Activated naive CD4-positive, alpha-beta T cell treated with anti-CD3 and anti-CD28 coated beads, Interleukin-2, amount 10 ng/mL, durations not matched to agents 7 days and 5 days (primary cell): Measurements from ENCODE around the gene RPL31.

Experiments used
- CTCF ChIA-PET: fragments of 350-600 bp; sonication (Branson Sonifier 250); formaldehyde crosslinking; loops from one replicate; lab custom pipeline; 2021; ENCODE audit warnings: antibody characterized with exemption; lab: Charles Lee
- DNase-seq: peaks from one replicate; pipeline ENCODE4 v3.0.0-alpha.2; 2020
- H3K27ac Mint-ChIP-seq: one replicate; pipeline ENCODE4 v1.8.0; 2021; ENCODE audit warnings: mild to moderate bottlenecking, moderate library complexity, mixed read lengths
- H3K27me3 Mint-ChIP-seq: one replicate; pipeline ENCODE4 v1.8.0; 2021; ENCODE audit warnings: mild to moderate bottlenecking, mixed read lengths
- H3K36me3 Mint-ChIP-seq: one replicate; pipeline ENCODE4 v1.8.0; 2021; ENCODE audit warnings: mixed read lengths
- H3K4me1 Mint-ChIP-seq: one replicate; pipeline ENCODE4 v1.8.0; 2021; ENCODE audit warnings: mixed read lengths
- H3K4me3 Mint-ChIP-seq: one replicate; pipeline ENCODE4 v1.8.0; 2021; ENCODE audit warnings: mild to moderate bottlenecking, moderate library complexity, mixed read lengths
- H3K9me3 Mint-ChIP-seq: one replicate; pipeline ENCODE4 v1.8.0; 2021; ENCODE audit warnings: mixed read lengths

The RPL31 gene

DNA sequence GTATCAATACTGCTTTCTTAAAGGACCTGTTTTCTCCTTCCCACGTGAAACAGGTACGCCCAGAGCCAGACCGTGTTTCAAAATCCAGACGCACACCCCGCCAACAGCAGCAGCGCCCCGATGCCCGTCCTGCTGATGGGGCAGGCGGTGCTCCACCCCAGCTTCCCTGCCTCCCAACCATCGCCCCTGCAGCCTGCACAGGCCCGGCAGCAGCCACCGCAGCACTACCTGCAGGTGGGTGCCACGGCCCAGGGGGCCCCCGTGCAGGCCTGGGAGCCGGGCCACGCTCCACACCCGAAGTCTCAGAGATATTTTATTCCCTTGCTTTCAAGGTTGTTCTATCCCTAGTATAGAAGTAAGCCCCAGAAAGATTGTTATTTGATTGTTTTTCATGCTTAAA, 8.8 kb upstream of the RPL31 start:
- no peak for DNase-seq
- H3K36me3 Mint-ChIP-seq, result no peaks in the 10 kb centered on the region
- H3K4me1 Mint-ChIP-seq, result peaks cover 5% of the 10 kb centered on the region
- CTCF ChIA-PET, result no interaction called here
- H3K4me3 Mint-ChIP-seq, result no peak overlapping the region
- H3K27me3 Mint-ChIP-seq, result peaks cover 4% of the 10 kb centered on the region
- no peaks in the 10 kb centered on the region for H3K9me3 Mint-ChIP-seq
- H3K27ac Mint-ChIP-seq, result no peak overlapping the region

DNA sequence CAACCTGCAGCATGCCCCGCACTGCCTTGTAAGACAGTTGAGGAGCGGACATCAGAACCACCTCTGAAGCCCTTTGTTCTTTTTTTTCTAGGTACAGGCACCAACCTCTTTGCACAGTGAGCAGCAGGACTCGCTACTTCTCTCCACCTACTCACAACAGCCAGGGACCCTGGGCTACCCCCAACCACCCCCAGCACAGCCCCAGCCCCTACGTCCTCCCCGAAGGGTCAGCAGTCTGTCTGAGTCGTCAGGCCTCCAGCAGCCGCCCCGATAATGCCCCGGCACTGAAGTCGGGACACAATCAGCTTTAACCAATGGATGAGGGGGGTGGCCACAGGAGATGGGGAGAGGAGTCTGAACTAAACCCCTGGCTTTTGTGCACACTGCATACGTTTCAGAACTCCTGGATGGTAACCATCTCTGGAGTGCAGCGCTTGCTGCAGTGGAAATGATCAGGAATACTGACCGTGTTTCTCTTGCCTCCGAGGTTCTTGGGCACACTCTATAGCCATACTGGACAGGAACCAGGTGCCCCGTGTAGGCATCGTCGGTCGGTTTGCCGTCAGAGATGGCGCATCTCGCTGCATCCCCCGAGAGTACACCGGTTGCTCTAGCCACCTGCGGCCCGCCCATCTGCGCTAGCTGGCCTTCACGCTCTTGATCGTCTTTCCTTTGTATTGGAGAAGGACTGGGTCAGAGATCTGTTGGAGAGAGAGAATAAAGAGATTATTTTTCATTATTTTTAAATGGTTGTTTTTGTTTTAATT, 6.6 kb upstream of the RPL31 start:
- H3K27ac Mint-ChIP-seq, result no peak overlapping the region
- CTCF ChIA-PET, result no interaction called here
- peaks cover 5% of the 10 kb centered on the region for H3K4me1 Mint-ChIP-seq
- H3K4me3 Mint-ChIP-seq, result no peak overlapping the region
- no peaks in the 10 kb centered on the region for H3K9me3 Mint-ChIP-seq
- H3K27me3 Mint-ChIP-seq, result peaks cover 13% of the 10 kb centered on the region
- H3K36me3 Mint-ChIP-seq, result no peaks in the 10 kb centered on the region
- no peak for DNase-seq

DNA sequence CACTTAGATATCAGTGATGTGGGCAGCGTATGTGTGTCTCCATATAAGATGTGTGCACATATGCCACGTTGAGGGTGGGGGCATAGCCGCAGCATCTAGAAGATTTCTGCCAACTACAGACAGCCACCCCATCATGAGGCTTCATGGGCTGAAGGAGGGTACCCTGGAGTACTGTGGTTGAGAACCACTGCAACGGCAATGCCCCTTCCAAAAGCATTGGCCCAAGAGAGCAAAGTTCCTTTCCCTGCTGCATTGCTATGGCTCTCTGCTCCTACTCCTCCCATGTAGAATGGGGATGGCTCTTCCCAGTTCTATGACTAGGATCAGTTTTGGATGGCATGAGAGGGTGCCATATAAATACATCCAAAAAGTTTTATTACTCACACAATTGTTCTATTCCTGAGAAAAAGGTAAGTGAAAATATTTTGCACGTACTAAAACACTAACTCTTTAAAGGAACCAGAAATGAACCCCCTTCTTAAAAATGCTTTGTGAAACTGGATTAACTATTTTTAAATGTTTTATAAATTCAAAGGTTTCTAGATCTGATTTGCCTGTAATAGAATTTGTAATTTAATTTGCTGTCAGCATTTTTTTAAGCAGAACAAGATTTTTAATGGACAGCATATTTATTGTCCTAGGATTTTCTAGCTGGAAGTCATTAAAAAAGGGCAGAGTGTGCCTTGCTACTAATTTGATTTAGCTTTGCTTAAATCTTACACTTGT, 4.4 kb upstream of the RPL31 start:
- Mint-ChIP-seq H3K27me3 (peaks cover 15% of the 10 kb centered on the region), H3K4me3 (no peak overlapping the region), H3K4me1 (peaks cover 11% of the 10 kb centered on the region), H3K27ac (no peak overlapping the region), H3K9me3 (peaks cover 4% of the 10 kb centered on the region), H3K36me3 (peaks cover 10% of the 10 kb centered on the region)
- no peak for DNase-seq
- CTCF ChIA-PET, result no interaction called here

DNA sequence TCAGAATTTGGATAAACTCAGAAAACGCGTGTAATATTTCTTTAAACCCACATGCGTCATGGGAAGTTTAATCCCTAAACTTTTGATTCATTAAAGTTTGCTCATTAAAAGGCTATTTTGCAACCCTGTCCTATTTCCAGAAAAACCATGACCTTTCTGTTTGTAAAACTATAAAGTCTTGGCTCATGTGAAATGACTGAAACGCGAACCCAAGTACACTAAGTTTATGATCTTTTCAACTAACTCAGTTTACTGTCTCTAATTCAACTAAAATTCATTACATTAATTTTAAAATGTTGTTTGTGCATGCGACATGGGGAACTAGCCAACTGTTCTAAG, 3.9 kb upstream of the RPL31 start:
- CTCF ChIA-PET, result no interaction called here
- peaks cover 4% of the 10 kb centered on the region for H3K9me3 Mint-ChIP-seq
- DNase-seq, result no peak

DNA sequence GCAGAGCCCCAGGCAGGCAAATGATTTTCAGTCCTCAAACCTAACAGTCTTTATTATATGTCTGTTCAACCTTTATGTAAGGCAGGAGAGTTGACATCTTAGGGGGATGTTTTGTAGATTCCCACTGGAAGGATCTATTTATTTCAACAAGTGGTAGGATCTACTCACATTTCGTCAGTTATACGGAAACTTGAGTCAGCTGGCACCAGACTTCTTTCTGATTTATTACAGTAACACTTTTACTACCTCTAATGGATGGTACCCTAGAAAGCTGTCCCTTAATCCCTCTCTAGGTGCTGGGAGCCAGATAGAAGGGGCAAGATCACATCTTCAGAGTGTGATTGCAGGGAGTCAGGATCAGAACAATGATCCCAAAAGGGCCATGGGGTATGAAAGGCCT, 2.1 kb upstream of the RPL31 start:
- CTCF ChIA-PET, result interaction anchor here (0.8 kb wide), 1 partner anchor 451 kb away, joined by 3 read pairs; no protein-coding TSS in a partner anchor
- no peak overlapping the region for H3K4me3 Mint-ChIP-seq

More for the DNA sequence above, 3.9 kb upstream of the RPL31 start:
- Mint-ChIP-seq H3K4me1 (peaks cover 16% of the 10 kb centered on the region), H3K4me3 (no peak overlapping the region), H3K27me3 (peaks cover 15% of the 10 kb centered on the region), H3K36me3 (peaks cover 16% of the 10 kb centered on the region), H3K27ac (no peak overlapping the region)

DNA sequence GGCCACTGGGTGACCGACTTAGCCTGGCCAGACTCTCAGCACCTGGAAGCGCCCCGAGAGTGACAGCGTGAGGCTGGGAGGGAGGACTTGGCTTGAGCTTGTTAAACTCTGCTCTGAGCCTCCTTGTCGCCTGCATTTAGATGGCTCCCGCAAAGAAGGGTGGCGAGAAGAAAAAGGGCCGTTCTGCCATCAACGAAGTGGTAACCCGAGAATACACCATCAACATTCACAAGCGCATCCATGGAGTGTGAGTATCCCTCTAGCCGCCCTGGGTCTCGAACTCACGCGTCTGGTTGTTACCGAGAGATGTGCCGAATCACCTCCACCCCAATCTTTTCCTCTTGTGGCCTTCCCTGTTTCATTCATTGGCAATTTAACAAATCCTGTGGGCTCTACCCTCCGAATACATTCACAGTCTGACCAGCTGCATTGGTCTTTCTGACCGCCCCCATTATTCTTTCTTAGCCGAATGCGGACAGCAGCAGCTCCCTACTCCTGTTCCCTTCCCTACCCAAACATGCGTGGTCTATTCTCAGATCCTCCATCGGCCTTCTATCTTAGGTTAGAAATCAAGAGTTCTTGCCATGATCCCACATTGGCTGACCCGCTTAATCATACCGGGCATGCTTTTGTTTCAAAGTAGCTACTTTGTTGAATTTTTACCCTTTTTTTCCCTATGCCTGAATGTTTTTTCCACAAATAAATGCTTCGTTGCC, 631 bp downstream of the RPL31 start:
- H3K36me3 Mint-ChIP-seq, result peaks cover 57% of the 10 kb centered on the region
- H3K27me3 Mint-ChIP-seq, result peaks cover 15% of the 10 kb centered on the region
- H3K4me1 Mint-ChIP-seq, result peaks cover 51% of the 10 kb centered on the region
- CTCF ChIA-PET, result interaction anchor here (0.5 to 2.0 kb wide), 6 partner anchors 10 to 408 kb away, joined by 3 to 13 read pairs (median 3); no protein-coding TSS in a partner anchor
- DNase-seq, result no peak
- peak overlapping the region; percentile 92 for H3K27ac Mint-ChIP-seq
- H3K4me3 Mint-ChIP-seq, result peak overlapping the region; percentile 96
- H3K9me3 Mint-ChIP-seq, result peaks cover 4% of the 10 kb centered on the region

More for the DNA sequence above, 2.1 kb upstream of the RPL31 start:
- Mint-ChIP-seq H3K4me1 (peaks cover 34% of the 10 kb centered on the region), H3K36me3 (peaks cover 34% of the 10 kb centered on the region), H3K9me3 (peaks cover 4% of the 10 kb centered on the region), H3K27me3 (peaks cover 15% of the 10 kb centered on the region), H3K27ac (no peak overlapping the region)
- DNase-seq, result no peak

DNA sequence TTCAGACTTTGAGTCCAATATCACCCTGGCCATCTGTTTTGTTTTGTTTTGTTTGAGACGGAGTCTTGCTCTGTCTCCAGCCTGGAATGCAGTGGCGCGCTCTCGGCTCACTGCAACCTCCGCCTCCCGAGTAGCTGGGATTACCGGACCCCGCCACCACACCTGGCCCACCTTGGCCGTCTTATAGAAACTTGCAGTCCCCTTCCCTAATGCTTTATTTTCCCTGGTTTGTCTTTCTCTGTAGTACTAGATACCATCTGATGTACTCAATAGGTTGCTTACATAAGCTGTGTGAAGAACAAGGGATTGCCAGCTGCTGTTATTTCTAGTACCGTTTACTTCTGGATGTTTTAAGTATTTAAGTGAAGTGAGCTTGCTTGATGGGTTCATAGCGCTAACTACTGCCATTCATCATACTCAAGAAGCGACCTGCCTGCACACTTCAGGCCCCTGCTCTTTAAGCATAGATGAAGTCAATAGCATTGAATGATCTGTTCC, 1.2 kb downstream of the RPL31 start:
- peaks cover 55% of the 10 kb centered on the region for H3K4me1 Mint-ChIP-seq
- H3K27me3 Mint-ChIP-seq, result peaks cover 15% of the 10 kb centered on the region
- peaks cover 4% of the 10 kb centered on the region for H3K9me3 Mint-ChIP-seq
- H3K27ac Mint-ChIP-seq, result peak overlapping the region; percentile 92
- CTCF ChIA-PET, result interaction anchor here (0.5 to 2.0 kb wide), 4 partner anchors 9 to 202 kb away, joined by 3 to 13 read pairs (median 4); no protein-coding TSS in a partner anchor
- DNase-seq, result no peak
- peaks cover 63% of the 10 kb centered on the region for H3K36me3 Mint-ChIP-seq
- peak overlapping the region; percentile 96 for H3K4me3 Mint-ChIP-seq

DNA sequence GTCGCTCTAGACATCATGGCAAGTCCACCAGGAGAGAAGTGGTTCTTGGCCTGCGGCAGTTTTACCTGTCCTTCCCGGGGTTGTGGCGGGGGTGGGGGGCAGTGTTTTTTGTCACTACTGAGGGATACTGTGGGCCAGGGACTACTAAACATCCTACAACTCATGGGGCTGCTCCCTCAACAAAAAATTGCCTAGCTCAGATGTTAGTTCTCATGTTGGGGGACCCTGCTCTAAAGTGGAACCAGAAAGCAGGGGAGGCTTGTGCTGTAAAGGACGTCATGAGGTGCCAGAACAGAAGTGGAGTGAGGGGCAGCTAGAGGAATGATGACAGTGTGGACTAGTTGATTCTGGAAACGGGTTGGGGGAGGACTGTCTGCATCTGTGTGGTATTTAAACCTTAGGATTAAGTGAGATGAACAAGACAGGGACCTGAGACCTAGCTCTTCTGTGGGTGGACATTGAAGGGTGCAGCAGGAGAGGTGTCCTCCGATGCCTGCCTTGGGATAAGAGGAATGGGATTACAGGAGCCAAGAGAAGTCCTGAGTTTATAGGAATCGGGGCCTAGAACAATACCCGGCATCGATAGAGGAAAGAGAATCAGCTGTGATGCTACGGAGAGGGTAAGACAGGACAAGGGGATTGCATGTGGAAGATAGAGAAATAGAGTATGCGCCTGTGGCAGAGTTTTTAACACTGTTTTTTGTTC, 2.7 kb downstream of the RPL31 start:
- no peak overlapping the region for H3K27ac Mint-ChIP-seq
- peaks cover 4% of the 10 kb centered on the region for H3K9me3 Mint-ChIP-seq

DNA sequence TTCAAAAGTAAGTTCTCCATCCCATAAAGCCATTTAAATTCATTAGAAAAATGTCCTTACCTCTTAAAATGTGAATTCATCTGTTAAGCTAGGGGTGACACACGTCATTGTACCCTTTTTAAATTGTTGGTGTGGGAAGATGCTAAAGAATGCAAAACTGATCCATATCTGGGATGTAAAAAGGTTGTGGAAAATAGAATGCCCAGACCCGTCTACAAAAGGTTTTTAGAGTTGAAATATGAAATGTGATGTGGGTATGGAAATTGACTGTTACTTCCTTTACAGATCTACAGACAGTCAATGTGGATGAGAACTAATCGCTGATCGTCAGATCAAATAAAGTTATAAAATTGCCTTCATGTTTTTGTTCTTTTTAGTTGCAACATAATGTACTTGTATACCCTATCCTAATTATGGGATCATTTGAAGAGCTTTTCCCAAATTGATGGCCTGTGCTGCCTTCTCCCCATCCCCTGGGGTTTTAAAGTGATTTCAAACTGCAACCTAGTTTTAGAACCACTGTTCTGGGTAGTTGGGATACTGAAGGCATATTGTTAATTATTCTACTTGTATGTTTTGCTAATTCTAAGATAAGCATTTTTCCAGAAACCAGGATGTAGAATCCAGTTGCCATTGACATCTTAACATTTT, 4.1 kb downstream of the RPL31 start:
- H3K4me3 Mint-ChIP-seq, result no peak overlapping the region
- peaks cover 4% of the 10 kb centered on the region for H3K9me3 Mint-ChIP-seq
- peaks cover 81% of the 10 kb centered on the region for H3K36me3 Mint-ChIP-seq
- H3K4me1 Mint-ChIP-seq, result peaks cover 54% of the 10 kb centered on the region
- CTCF ChIA-PET, result no interaction called here
- peaks cover 6% of the 10 kb centered on the region for H3K27me3 Mint-ChIP-seq
- DNase-seq, result no peak
- no peak overlapping the region for H3K27ac Mint-ChIP-seq

More for the DNA sequence above, 2.7 kb downstream of the RPL31 start:
- peaks cover 10% of the 10 kb centered on the region for H3K27me3 Mint-ChIP-seq
- DNase-seq, result no peak
- CTCF ChIA-PET, result interaction anchor here (0.9 to 2.0 kb wide), 4 partner anchors 8 to 201 kb away, joined by 3 to 13 read pairs (median 4); no protein-coding TSS in a partner anchor
- H3K4me3 Mint-ChIP-seq, result peak overlapping the region; percentile 96
- H3K4me1 Mint-ChIP-seq, result peaks cover 55% of the 10 kb centered on the region
- H3K36me3 Mint-ChIP-seq, result peaks cover 70% of the 10 kb centered on the region

DNA sequence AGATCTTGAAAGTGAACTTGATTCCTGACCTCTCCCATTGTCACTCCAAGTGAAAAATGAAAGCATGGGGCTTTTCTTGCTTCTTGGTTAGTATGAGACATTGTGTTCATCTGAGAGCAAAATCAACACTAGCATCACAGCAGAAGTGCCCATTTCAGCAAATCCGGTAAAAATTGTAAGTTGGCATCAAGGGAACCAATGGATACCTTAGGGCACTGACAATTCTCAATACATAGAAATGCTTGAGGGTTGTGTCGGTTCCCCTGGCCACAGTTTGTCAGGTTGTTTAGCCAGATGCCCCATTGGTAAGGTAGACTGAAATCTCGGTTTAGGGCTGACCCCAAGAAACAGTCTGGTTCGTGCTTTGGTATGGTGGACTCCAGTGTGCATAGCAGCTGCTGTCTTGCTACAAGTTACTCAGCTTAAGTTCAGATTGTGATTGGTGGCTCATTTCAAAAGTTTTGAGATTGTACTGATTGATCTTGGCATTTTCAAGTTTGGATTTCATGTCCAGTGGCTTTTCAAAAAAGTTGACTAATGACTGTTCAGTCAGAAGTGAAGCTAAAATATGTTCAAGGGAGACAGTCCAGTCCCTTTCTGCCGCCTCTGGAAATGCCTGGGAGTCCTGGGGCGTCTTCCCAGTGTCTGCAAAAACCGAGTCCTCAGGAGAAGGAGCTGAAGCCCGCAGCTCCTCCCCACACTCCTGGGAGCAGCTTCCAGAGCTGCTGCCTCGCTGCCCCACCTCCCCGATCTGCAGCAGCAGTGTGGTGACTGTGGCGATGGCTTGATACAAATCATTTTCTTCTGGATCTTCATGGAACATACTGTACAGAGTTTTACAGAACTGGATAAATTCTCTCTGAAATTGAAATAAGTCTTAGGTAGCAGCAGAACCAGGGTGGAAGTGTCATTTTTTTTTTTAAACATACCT, 5.6 kb downstream of the RPL31 start:
- Mint-ChIP-seq H3K4me3 (no peak overlapping the region), H3K9me3 (no peaks in the 10 kb centered on the region), H3K27me3 (no peaks in the 10 kb centered on the region), H3K27ac (no peak overlapping the region), H3K36me3 (peaks cover 73% of the 10 kb centered on the region), H3K4me1 (peaks cover 44% of the 10 kb centered on the region)
- no peak for DNase-seq
- CTCF ChIA-PET, result interaction anchor here (0.5 kb wide), 1 partner anchor 142 kb away, joined by 3 read pairs; no protein-coding TSS in a partner anchor

DNA sequence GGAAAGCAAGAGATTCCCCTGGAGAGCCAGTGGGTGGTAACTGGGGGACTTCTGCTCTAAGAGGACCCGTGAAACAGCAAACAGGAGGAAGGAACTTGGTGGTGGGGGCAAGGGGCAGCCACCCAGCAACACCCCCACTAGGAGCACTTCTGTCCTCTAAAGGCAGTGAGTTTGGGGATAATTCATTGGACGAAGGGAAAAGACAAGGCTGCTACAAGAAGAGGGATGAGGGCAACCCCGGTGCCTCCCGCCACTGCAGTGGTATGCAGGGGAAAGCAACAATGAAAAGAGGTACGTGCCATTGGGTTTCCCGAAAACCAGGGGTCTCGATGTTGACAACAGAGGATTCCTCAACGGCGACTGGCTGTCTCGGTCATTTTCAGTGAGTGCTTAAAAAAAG, 9.1 kb downstream of the RPL31 start:
- Mint-ChIP-seq H3K36me3 (peaks cover 56% of the 10 kb centered on the region), H3K27ac (no peak overlapping the region), H3K4me1 (peaks cover 10% of the 10 kb centered on the region), H3K4me3 (no peak overlapping the region), H3K27me3 (no peaks in the 10 kb centered on the region), H3K9me3 (no peaks in the 10 kb centered on the region)
- no peak for DNase-seq
- CTCF ChIA-PET, result interaction anchor here (0.7 to 2.6 kb wide), 2 partner anchors 142 to 195 kb away, joined by 3 to 24 read pairs; no protein-coding TSS in a partner anchor

DNA sequence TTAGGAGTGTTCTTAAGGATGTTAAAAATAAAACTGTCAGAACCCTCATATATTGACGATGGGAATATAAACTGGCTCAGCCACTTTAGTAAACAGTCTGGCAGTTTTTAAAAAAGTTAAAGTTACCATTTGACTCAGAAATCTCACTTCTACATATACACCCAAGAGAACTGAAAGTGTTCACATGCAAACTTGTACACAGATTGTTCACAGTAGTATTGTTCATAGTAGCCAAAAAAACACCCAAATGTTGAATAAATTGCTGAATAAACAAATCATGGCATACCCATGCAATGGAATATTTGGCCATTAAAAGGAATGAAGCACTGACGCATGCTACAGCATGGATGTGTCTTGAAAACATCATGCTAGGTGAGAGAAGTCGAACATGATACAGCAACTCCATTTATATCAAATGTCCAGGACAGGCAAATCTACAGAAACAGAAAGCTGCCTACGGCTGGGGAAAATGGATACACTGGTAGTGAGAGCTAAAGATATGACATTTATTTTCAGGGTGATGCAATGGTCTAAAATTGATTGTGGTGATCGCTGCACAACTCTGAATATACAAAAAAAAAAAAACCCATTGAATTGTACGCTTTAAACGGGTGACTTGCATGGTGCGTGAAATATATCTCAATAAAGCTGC, 10.1 kb downstream of the RPL31 start:
- peaks cover 7% of the 10 kb centered on the region for H3K4me1 Mint-ChIP-seq
- no peak for DNase-seq
- peaks cover 50% of the 10 kb centered on the region for H3K36me3 Mint-ChIP-seq
- CTCF ChIA-PET, result interaction anchor here (0.6 to 2.6 kb wide), 13 partner anchors 8 to 407 kb away, joined by 3 to 24 read pairs (median 3); no protein-coding TSS in a partner anchor
- no peak overlapping the region for H3K27ac Mint-ChIP-seq
- no peaks in the 10 kb centered on the region for H3K27me3 Mint-ChIP-seq
- H3K9me3 Mint-ChIP-seq, result no peaks in the 10 kb centered on the region
- H3K4me3 Mint-ChIP-seq, result no peak overlapping the region
